Right atrium auricular region (tissue), 2 donors: ENCODE results near the gene NEDD4L. TPM values are rescaled to one million over a fixed set of nuclear protein-coding genes. Genes with fewer than 3 reads are reported as not detected.

Experiments
- DNase-seq: peaks from one replicate; pipeline ENCODE4 v3.0.0-alpha.2; 2019; ENCODE audit warnings: low spot score
- H3K27ac ChIP-seq, 2 donors: fragments of 200-600 bp; sonication (generic); 1 replicate in 1 of 2; 2 replicates in 1 of 2; pipeline ENCODE4 v1.5.1; 2016 to 2019
- H3K27me3 ChIP-seq, 2 donors: fragments of 200-600 bp; sonication (generic); one replicate each; pipeline versions ENCODE4 v1.5.1 to v1.6.0; 2017 to 2019
- H3K36me3 ChIP-seq: fragments of 200-600 bp; sonication (generic); one replicate; pipeline ENCODE4 v1.5.1; 2016
- H3K4me1 ChIP-seq, 2 donors: fragments of 200-600 bp; sonication (generic); one replicate each; pipeline versions ENCODE4 v1.5.1 to v1.6.0; 2017 to 2019
- H3K4me3 ChIP-seq, 2 donors: fragments of 200-600 bp; sonication (generic); 1 replicate in 1 of 2; 2 replicates in 1 of 2; pipeline ENCODE4 v1.5.1; 2017 to 2019; ENCODE audit warnings: mild to moderate bottlenecking in 1 of 2, moderate library complexity in 1 of 2
- H3K9me3 ChIP-seq, 2 donors: fragments of 200-600 bp; sonication (generic); one replicate each; pipeline ENCODE4 v1.5.1; 2019
- CTCF ChIP-seq, 2 donors: fragments of 200-600 bp; sonication (generic); IDR thresholded peaks; one replicate each; pipeline ENCODE4 v1.5.1; 2019; ENCODE audit warnings: antibody characterized with exemption in 2 of 2
- total RNA-seq, 2 donors: library from RNA; depleted of rRNA; stranded (reverse); fragments of >200 nt; gene quantifications; one replicate each; pipeline ENCODE4 v1.1.0, GENCODE V29; 2016

NEDD4L gene
- total RNA-seq, 2 donors from 2014 or later: 45.0 to 68.0 TPM

- Histone ChIP-seq H3K36me3 (no peaks in the 10 kb centered on the region), H3K27me3 (no peaks in the 10 kb centered on the region), H3K9me3 (no peaks in the 10 kb centered on the region), H3K4me3 (no peak overlapping the region), H3K4me1 (peaks cover 0 to 10% of the 10 kb centered on the region in 2 donors), H3K27ac (no peak overlapping the region)
- TF ChIP-seq CTCF (IDR thresholded peaks at IDR 0.05): no peak
- DNase-seq: no peak
Observed at GRCh38 chr18:58109256-58109655, 65.2 kb downstream of the NEDD4L start.

GRCh38 chr18:58110398-58110797 lies 66.4 kb downstream of the NEDD4L start:
- Histone ChIP-seq H3K27ac (no peak overlapping the region), H3K4me1 (peaks cover 0 to 10% of the 10 kb centered on the region in 2 donors), H3K9me3 (no peaks in the 10 kb centered on the region), H3K36me3 (no peaks in the 10 kb centered on the region), H3K4me3 (no peak overlapping the region), H3K27me3 (no peaks in the 10 kb centered on the region)
- no peak for TF ChIP-seq CTCF (IDR thresholded peaks at IDR 0.05)
- no peak for DNase-seq

- Histone ChIP-seq H3K27me3 (no peaks in the 10 kb centered on the region), H3K4me3 (no peak overlapping the region), H3K9me3 (no peaks in the 10 kb centered on the region), H3K36me3 (no peaks in the 10 kb centered on the region), H3K27ac (no peak overlapping the region), H3K4me1 (no peaks in the 10 kb centered on the region)
- no peak for DNase-seq
- no peak for TF ChIP-seq CTCF (IDR thresholded peaks at IDR 0.05)
Observed at GRCh38 chr18:58112174-58112573, 68.1 kb downstream of the NEDD4L start.

- TF ChIP-seq CTCF (IDR thresholded peaks at IDR 0.05): no peak
- no peak for DNase-seq
- no peaks in the 10 kb centered on the region for H3K27me3 ChIP-seq
- no peak overlapping the region for H3K27ac ChIP-seq
- no peaks in the 10 kb centered on the region for H3K36me3 ChIP-seq
- no peak overlapping the region for H3K4me3 ChIP-seq
- H3K4me1 ChIP-seq: peaks cover 0 to 10% of the 10 kb centered on the region in 2 donors
- H3K9me3 ChIP-seq: no peaks in the 10 kb centered on the region
Observed at GRCh38 chr18:58113337-58113736, 69.3 kb downstream of the NEDD4L start.

- no peak for TF ChIP-seq CTCF (IDR thresholded peaks at IDR 0.05)
- H3K27me3 ChIP-seq: no peaks in the 10 kb centered on the region
- H3K27ac ChIP-seq: no peak overlapping the region
- no peaks in the 10 kb centered on the region for H3K9me3 ChIP-seq
- no peak overlapping the region for H3K4me3 ChIP-seq
- no peak for DNase-seq
- H3K4me1 ChIP-seq: peaks cover 0 to 17% of the 10 kb centered on the region in 2 donors
- no peaks in the 10 kb centered on the region for H3K36me3 ChIP-seq
Observed at GRCh38 chr18:58114766-58115165, 70.7 kb downstream of the NEDD4L start.

- no peak for TF ChIP-seq CTCF (IDR thresholded peaks at IDR 0.05)
- no peaks in the 10 kb centered on the region for H3K36me3 ChIP-seq
- no peak overlapping the region for H3K27ac ChIP-seq
- no peak for DNase-seq
- peaks cover 0 to 17% of the 10 kb centered on the region in 2 donors for H3K4me1 ChIP-seq
- no peaks in the 10 kb centered on the region for H3K9me3 ChIP-seq
- H3K27me3 ChIP-seq: no peaks in the 10 kb centered on the region
- no peak overlapping the region for H3K4me3 ChIP-seq
Observed at GRCh38 chr18:58116818-58117217, 72.8 kb downstream of the NEDD4L start.
